HG03378 (cell line): ENCODE measurements around the gene AFF3.
"Not testable (repeated sequence)": the region's sequence is repeated elsewhere in the genome, so short reads cannot be mapped to it uniquely, and the experiment has no call there.

Experiments used
- ATAC-seq: cut with Tn5 transposase; IDR thresholded peaks from one replicate; pipeline ENCODE4 v1.9.1; 2021; ENCODE audit warnings: mild to moderate bottlenecking, moderate library complexity; ENCODE audit not compliant: unreplicated experiment

The AFF3 gene

GRCh38 chr2:99689145-99689742 is 453.1 kb downstream of the AFF3 start:
- ATAC-seq, result no peak

- ATAC-seq, result no peak
Measured at GRCh38 chr2:99688699-99689098, 453.7 kb downstream of the AFF3 start.

GRCh38 chr2:99682275-99683060 is 459.9 kb downstream of the AFF3 start:
- ATAC-seq, result no peak

- no peak for ATAC-seq
Measured at GRCh38 chr2:99680946-99681345, 461.4 kb downstream of the AFF3 start.

GRCh38 chr2:99679518-99679917 is 462.9 kb downstream of the AFF3 start:
- no peak for ATAC-seq

- ATAC-seq, result no peak
Measured at GRCh38 chr2:99678625-99679024, 463.8 kb downstream of the AFF3 start.

GRCh38 chr2:99677814-99678213 is 464.6 kb downstream of the AFF3 start:
- no peak for ATAC-seq

GRCh38 chr2:99675130-99675661 is 467.2 kb downstream of the AFF3 start:
- ATAC-seq, result no peak

- no peak for ATAC-seq
Measured at GRCh38 chr2:99674090-99674489, 468.3 kb downstream of the AFF3 start.

GRCh38 chr2:99672766-99673350 is 469.5 kb downstream of the AFF3 start:
- no peak for ATAC-seq

- no peak for ATAC-seq
Measured at GRCh38 chr2:99670768-99671734, 471.3 kb downstream of the AFF3 start.

GRCh38 chr2:99666256-99666655 is 476.1 kb downstream of the AFF3 start:
- no peak for ATAC-seq

GRCh38 chr2:99663641-99664040 is 478.7 kb downstream of the AFF3 start:
- ATAC-seq, result no peak

- ATAC-seq, result no peak
Measured at GRCh38 chr2:99662761-99663341, 479.5 kb downstream of the AFF3 start.

GRCh38 chr2:99661761-99662160 is 480.6 kb downstream of the AFF3 start:
- not testable (repeated sequence) for ATAC-seq

- no peak for ATAC-seq
Measured at GRCh38 chr2:99660616-99661406, 481.6 kb downstream of the AFF3 start.

GRCh38 chr2:99659874-99660273 is 482.5 kb downstream of the AFF3 start:
- ATAC-seq, result no peak

- ATAC-seq, result no peak
Measured at GRCh38 chr2:99657691-99658258, 484.6 kb downstream of the AFF3 start.

- ATAC-seq, result no peak
Measured at GRCh38 chr2:99656994-99657393, 485.4 kb downstream of the AFF3 start.
